NCI-H460 (cell line): ENCODE measurements around the gene MT4. TPM values are rescaled to one million over a fixed set of nuclear protein-coding genes. Genes with fewer than 3 reads are reported as not detected.

Experiments
- DNase-seq: peaks from one replicate; pipeline ENCODE4 v3.0.0-alpha.2; 2016; ENCODE audit warnings: low read depth; ENCODE audit errors: extremely low read depth
- polyA plus RNA-seq: library from polyadenylated mRNA; depleted of rRNA; stranded (reverse); fragments of >200 nt; gene quantifications from 2 replicates; pipeline ENCODE4 v1.2.3, GENCODE V29; 2014; cell fraction: nucleus; rRNA removed
- total RNA-seq: library from RNA; depleted of rRNA; stranded (reverse); fragments of >200 nt; shearing (Covaris generic); gene quantifications from 2 replicates; pipeline ENCODE4 v1.2.3, GENCODE V29; 2014; rRNA removed

MT4 gene
- total RNA-seq, result not detected in 2 replicates
- not detected in 2 replicates for polyA plus RNA-seq

DNA sequence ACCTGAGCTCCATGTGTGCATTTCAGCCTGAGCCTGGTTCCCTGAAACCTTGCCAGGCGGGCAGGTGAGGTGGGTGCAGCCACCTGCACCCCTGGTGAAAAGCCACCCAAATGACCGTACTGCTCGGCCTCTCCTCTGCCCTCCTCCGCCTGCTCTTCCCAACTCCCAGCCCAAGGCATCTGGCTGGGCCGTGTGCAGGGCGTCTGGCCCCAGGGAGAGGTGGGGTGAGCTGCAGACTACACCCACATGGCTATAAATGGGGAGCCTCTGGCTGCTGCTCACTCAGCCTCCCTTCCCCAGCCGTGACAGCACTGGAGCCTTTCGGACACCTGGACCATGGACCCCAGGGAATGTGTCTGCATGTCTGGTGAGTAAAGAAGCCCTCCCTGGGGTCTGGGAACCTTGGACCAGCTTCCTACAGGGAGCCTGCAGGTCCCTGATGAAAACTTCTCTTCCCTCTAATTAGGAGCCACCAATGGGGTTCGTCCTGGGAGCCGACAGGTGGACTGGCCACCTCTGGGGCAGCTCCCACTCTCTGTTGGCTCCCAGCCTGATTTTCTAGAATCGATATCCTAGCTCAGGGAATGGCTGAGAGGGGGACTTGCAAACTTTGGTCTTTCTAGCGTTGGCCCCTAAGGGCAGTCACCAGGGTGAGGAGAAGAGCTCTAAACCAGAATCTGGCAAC is at the start of gene MT4:
MT4 (plus strand) TSS at position 281 of the 685 bp plus-strand sequence; CDS start at position 337, 56 bp downstream.
- DNase-seq, result no peak

DNA sequence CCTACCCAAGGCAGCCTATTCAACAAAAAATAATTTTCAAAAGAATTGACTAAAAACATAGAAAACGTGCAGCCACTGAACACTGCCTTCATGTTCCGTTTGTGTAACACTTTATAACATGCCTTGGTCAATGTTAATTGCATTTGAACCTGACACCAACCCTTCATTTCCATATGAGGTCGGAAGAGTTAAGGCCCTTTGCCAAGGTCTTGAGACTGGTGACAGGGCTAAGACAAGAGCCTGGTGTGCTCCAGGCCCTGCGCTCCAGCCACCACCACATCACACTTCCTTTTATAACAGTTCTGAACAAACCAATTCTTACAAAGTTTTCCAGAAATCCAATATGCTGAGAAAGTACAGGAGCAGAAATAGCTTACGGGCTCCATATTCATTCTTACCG is 49.2 kb upstream of the MT4 start:
- no peak for DNase-seq

DNA sequence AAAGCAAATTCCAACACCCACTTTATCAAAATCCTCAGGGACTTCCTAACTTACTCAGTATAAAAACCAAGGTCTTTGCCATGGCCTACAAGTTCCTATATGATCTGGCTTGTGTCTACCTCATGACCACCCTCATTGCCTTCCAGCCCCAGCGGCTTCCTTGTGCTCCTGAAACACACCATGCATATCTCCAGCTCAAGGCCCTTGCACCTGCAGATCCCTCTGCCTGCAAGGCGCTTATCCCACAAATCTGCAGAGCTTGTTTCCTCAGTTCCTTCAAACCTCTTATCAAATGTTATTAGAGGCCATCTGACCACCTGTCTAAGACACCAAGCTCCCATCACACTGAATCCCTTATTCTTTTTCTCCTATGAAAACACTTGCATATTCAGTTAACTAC is 47.7 kb upstream of the MT4 start:
- no peak for DNase-seq

DNA sequence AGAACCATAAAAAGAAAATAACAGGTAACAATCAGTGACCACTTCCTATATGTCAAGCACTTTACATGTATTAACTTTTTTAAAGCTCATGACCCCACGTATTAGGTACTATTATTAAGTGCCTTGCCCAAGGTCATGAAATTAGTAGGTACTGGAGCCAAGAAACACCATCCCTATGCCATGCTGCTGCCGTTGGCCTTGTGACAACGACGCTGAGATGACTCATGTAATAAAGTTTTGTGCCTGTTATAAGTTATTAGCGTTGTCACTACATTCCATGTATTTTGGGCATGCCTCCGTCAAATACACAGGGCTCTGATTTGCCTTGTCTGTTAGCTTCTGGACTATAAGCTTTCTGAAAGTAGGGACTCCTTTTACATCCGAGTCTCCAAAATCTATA is 46.4 kb upstream of the MT4 start:
- no peak for DNase-seq

DNA sequence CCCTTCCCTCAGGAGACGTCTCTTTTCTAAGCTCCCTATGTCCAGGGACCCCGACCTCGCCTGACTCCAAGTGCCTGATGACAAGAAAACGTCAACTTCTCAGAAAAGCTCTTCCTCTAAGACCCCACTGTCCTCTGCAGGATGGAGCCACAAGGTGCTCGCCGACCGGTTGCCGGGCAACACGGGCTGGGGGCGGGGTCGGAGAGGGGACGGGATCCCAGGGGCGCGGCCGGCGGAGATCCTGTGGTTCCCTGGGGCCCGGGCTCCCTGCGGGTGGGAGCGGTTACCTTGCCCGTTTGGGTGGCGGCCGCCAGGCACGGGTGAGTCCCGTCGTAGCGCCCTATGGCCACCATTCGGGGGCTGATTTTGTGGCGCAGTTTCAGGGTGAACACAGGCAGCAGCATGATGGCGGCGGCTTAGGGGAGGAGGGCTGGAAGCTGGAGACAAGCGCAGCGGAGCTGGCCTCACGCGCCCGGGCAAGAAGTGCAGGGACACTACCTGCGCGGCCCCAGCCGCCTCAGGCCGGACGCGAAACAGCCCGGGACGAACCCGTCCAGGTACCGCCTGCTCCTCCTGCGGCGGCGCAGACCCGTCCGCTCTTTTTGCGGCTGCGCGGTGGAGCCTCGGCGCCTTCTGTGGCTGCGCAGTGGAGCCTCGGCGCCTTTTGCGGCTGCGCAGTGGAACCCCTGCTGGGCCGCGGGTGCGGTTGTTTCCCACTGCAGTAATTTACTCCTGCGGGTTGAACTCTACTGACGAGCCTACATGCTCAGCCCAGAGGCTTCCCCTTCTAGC is 45.2 kb upstream of the MT4 start, which contains the start of gene BBS2:
BBS2 (minus strand) TSS at position 566 of the 792 bp plus-strand sequence; CDS start at position 404, 162 bp downstream.
- peak; percentile 88 for DNase-seq

DNA sequence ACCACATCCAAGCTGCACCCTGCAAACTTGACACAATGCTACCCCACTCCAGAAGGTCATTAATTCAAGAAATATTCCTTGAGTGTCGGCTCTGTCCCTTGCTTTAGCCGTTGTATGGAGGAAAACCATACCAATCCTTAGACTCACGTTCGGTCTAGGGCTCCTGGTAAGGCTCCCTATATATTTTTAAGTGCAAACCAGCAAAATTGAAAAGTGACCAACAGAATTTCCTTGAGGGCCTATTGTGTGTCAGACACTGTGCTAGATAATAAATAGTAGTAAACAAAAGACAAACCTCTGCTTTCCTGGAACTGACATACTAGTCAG is 44.7 kb upstream of the MT4 start:
- no peak for DNase-seq

DNA sequence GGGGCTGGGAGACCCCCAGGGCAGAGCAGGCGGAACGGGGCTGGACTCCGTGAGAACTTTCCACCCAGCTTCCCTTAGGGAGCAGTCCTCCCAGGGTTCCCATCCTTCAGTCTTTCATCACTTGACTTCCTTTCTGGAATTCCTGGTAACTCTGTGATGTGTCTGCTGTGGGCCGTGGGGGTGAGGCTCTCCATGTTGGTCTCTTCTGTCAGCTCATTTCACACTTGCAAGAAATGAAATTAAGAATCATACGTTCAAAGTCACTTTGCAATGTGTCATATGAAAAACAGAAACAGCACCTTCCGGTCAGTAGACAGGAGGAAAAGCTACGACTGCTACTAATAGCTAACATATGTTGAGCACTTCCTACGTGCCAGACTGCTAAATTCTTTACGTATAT is 39.6 kb upstream of the MT4 start:
- no peak for DNase-seq

DNA sequence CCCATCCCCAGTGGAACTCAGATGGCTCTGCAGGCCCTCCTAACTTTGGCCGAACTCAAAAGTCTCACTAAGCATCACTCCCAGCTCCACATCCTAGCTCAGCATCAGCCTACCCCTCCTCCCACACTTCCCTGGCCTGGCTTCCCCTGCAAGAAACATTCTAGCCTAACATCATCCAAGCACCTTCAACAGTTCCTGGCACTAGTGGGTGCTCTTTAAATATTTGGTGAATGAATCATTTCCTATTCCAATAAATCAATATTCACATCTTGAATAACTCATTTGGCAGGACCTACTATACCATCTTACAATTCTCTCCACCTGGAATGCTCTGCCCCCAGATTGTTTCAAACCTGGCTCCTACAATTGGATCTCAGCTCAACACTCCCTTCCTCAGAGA is 34.0 kb upstream of the MT4 start:
- no peak for DNase-seq

DNA sequence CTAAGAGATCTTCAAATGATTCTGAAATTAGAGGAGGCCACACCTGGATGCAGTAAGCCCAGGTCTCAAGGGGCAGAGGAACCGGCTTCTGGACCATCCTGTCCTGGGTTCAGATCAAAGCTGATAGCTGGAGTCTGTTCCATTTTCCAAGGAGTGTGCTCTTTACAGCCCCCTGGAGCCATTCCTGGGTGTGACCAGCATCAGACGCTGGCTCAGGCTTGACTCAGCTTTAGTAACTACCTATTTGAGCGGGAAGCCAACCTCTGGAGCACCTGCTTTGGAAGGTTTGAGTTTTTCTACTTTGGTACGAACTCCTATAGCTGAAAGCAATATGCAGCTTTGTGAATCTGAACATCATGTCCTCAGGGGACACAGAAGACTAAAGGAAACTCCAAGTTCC is 32.2 kb upstream of the MT4 start:
- no peak for DNase-seq

DNA sequence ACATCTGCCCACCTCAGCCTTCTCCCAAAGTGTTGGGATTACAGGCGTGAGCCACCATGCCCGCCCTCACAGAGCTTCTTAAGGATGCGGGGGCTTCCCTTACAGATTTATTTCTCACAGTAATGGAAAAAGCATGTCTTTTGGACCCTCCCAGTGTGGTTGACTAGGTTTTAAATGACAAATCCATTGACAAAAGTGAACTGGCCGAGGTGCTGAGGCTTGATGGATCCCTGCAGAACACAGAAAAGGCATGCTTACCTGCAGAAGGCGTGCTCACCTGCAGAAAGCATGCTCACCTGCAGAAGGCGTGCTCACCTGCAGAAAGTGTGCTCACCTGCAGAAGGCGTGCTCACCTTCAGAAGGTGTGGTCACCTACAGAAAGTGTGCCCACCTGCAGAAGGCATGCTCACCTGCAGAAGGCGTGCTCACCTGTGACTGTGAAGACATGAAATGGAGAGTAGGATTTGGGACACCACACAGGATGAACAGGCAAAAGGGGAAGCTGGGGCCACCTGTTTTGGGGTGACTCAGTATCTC is 30.0 kb upstream of the MT4 start:
- DNase-seq, result no peak

DNA sequence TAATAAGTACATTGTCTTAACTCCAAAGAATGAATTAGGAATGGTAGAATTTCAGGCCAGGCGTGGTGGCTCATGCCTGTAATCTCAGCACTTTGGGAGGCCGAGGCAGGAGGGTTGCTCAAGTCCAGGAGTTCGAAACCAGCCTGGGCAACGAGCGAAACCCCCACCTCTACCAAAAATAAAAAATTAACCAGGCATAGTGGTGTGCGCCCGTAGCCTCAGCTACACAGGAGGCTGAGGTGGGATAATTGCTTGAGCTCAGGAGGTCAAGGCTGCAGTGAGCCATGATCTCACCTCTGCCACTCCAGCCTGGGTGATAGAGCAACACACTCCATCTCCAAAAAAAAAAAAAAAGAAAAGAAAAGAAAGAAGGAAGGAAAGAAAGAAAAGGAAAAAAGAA is 26.5 kb upstream of the MT4 start:
- DNase-seq, result no peak

DNA sequence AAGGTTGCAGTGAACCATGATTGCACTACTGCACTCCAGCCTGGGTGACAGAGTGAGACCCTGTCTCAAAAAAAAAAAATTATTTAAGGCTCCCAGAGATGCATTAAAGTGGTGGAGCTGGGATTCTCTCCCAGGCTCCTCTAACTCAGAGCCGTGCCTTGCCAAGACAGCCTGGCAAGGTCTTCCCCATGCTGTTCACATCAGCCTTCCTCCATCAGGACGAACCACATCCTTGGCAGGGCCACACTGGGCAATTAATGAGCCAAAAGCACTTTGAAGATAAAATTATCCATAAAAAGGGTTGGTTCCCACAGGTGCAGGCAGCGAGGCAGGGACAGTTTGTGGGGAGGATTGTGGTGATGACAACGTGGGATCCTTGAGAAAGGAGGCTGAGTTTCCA is 25.2 kb upstream of the MT4 start:
- no peak for DNase-seq

DNA sequence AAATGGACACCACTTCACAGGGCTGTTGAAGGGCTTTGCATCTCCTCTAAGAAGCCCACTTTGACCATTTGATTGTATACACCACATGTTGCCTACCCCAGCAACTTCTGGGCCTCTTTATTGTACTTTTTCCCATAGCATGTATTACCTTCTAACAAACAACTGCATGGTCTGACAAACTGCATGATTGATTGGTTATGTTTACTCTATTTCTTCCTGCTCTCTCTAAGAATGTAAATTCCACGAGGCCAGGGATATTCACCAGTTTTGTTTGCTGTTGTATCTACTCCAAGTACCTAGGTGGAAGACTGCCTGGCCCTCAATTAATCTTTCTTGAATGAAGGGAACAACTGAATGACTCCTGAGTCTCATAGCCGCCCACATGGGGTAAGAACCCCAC is 22.8 kb upstream of the MT4 start:
- DNase-seq, result no peak

DNA sequence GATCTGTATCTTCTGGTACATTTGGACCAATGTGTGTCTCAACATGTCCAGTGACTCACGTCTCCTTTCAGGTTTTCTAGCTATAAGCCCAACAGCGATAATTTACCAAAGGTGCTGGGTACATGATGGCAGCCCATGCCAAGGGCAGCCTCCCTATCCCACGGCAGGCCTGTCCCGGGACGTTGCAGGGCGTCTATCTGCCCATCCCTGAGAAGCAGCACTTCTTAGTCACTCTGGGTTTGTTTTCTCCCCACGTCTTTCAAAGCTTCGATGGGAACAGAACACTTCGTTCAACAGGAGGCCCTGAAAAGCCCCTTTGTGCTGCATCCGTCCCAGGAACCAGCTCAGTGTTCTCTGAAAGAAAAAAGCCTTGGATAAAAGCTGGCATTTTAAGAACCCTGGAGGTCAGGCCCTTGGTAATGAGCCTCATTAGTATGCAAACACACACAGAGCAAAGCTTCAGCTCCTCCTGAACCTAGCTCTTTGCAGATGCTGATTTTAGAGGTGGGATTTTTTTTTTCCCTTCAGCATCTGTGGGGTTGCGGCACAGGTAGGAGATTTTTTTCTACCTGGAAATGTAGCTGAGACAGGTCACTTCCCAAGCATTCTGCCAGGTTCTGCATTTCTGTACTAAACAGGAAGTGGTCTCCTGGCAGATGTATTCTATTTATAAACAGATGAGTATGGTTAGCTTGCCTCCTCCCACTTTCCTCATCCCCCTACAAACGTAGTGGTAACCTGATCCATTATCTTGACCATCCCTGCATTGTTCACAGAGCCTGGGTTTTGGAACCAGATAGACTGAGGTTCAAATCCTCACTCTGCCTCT is 17.5 kb upstream of the MT4 start:
- DNase-seq, result no peak

DNA sequence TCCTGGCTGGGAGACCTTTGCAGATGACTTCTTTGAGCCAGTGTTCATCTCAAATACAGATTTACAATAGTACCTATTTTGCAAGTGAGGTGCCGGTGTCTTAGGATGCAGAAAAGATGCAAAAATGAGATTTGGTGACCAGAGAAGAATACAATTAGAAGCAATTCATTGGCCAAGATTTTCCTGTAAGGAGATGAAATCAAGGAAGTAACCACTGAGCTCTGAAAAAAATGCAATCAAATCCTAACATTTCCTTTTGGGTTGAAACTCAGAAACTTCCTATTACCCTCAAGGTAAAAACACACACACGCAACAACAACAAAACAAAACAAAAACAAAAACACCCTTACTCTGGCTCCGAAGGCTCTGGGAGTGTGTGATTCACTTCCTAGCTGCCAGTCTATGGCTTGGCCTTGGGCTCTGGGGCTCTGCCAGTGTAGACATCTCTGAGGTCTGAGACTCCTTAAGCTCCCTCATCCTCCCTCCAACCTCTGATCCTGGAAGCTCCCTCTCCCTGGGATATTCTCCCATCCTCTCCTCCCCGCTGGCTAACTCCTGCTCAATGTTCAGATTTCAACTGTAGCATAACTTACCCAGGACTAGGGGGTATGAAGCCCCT is 16.8 kb upstream of the MT4 start:
- DNase-seq, result no peak

DNA sequence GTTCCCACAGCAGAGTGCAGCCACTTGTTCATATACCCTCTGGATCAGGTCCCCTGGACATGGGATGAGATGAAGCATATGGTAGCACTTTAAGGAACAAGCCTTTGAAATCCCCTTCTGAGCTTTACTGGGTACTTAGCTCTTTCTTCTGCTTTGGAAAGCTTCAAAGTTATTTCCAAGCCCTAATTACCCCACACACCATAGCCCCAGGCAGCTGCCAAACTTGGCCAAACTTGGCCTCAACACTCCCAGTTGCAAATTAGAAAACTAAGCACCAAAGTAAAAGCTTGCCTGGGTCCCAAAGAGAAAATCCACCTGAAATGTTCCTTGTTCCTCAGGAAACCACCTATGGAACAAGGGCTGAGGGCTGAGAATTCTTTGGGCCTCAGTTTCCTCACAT is 15.7 kb upstream of the MT4 start:
- no peak for DNase-seq

DNA sequence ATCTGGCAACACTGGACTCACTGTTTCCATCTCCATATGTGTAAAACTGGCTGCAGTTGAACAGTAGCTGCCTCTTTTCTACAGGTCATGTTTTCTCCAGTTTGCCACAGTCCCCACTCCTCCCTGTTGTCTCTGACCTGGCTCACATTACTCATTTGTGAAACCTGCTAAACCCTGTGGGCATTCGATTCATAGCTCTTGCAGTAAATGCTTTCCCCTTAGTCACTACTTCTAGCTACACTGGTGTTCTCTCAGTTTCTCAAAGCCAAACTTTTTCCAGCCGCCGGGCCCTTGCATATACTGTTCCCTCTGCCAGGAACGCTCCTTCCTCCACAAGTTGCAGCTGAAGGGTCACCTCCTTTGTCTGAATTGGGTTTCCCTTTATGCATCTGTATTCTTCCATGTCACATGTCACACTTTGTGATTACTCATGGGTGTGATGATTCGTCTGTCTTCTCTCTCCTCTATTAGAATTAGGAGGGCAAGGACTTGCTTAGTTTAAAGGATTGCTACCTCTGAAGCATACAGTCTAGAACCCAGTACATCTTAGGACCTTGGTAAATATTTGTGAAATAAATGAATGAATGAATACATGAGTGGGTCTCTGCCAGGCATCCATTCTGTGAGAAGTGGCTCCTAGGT is 15.0 kb upstream of the MT4 start:
- no peak for DNase-seq

DNA sequence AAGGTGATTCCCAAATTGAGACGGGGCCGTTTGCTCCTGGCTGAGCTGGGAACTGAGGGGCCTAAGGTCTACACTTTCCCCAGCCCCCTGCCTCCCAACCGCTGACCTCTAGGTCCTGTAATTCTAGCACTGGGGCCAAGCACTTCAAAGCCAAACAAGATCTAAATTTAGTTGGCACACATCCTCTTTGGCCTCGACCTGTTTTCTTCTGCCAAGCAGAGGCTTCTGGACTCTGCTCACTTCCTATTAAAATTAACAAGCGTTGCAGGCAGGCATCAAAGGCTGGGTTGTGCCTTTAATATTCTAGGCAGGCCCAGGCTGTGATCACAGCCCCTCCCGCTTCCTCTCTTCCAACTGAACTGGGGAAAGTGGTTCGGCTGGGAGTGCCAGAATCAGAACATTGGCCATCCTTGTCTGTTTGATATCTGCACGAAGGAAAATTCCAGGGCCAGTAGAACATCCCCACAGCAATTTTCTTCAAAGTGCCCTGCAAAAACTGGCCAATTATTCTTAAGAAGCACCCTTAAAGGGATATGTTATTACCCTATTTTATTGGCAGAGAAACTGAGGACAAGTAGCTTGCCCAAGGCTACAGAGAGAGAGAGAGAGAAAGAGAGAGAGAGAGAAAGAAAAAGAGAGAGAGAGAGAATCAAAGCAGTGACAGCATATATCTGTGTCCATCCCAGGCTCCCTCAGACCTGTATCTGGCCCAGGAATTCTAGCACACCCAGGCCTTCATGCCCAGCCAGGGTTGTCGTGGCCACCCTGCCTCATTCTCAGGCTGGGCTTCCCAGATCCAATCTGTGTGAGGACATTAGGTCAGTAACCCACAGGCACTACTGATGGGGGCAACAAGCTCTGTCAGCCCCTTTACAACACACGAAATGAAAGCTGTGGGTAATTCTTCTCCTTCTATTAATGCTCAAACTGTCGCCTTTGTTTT is 12.8 kb upstream of the MT4 start:
- no peak for DNase-seq

DNA sequence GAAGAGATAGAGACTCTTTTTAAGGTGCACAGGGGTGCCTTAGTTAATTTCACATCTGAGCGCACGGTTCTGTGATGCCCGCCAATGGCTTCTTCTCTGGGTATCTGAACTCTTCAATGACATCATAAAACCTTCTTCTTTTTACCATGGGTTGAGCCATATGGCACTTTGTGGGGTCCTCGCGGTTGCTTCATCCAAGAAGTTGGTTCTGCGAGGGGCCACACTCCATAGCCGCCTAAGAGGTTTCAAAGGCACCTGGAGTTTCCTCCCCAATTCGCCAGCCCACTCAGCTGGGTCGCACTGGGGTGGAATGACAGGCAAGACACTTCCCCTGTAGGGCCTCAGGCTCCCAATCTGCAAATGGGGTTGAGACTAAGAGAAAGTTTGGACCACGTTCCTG is 10.4 kb upstream of the MT4 start:
- no peak for DNase-seq
